Fibroblast of lung (primary cell): ENCODE data around the gene ZNF516.

Source experiments
- CTCF ChIP-seq, 2 donors: IDR thresholded peaks in 1 of 2; conservative IDR thresholded peaks in 1 of 2; 1 replicate in 1 of 2; 2 replicates in 1 of 2; pipeline ENCODE4 v1.5.1; 2011 to 2012; ENCODE audit warnings: low read length in 2 of 2, control low read depth in 1 of 2, inconsistent platforms in 1 of 2, low read depth in 1 of 2, mild to moderate bottlenecking in 1 of 2
- EZH2 ChIP-seq: IDR thresholded peaks from 2 replicates; pipeline ENCODE4 v1.5.1; 2012; ENCODE audit warnings: low read length, control low read depth, mild to moderate bottlenecking; ENCODE audit errors: missing control alignments

GRCh38 chr18:76455003-76455676 is 39.9 kb downstream of the ZNF516 start:
- no peak for TF ChIP-seq CTCF (conservative IDR thresholded peaks at IDR 0.05 in 1 of 2, IDR thresholded peaks at IDR 0.05 in 1 of 2; ENCODE audit: low read depth in 1 of 2, low read length in 2 of 2)
- TF ChIP-seq EZH2: no peak
